IPS DF 4.7 (cell line): ENCODE measurements around the gene SMARCA2.

ENCODE experiments used
- DNase-seq: peaks from one replicate; pipeline ENCODE4 v3.0.0-alpha.2; 2013; ENCODE audit warnings: low spot score; ENCODE audit errors: extremely low read depth

Gene SMARCA2

GRCh38 chr9:2241836-2242741 lies 226.9 kb downstream of the SMARCA2 start:
- peak; percentile 85 for DNase-seq

GRCh38 chr9:2242831-2243330 lies 227.7 kb downstream of the SMARCA2 start:
- no peak for DNase-seq
